K562 (cell line): ENCODE measurements around the gene SPDEF. TPM values are rescaled to one million over a fixed set of nuclear protein-coding genes. Genes with fewer than 3 reads are reported as not detected.

Experiments
- ATAC-seq: fragments of 200-7000 bp; cut with Tn5 transposase; 3 replicates; pipeline ENCODE4 v1.9.1; 2020; ENCODE audit warnings: moderate library complexity
- BruUV-seq: library from RNA; stranded (reverse); fragments of 400-500 nt; replicated peaks from 2 replicates; lab custom pipeline; 2021; lab: Mats Ljungman, UMichigan
- CTCF ChIA-PET: fragments of 300-600 bp; formaldehyde crosslinking; extraction: SDS; loops from one replicate; lab custom pipeline; 2021; ENCODE audit warnings: low intra/inter-chr PET ratio; lab: Yijun Ruan, JAX
- POLR2A ChIA-PET: fragments of 300-600, 350-650 bp; sonication (Branson Sonifier 250); formaldehyde crosslinking; extraction: SDS; loops from one replicate; lab custom pipeline; 2021; ENCODE audit warnings: antibody characterized with exemption, inconsistent platforms; lab: Yijun Ruan, JAX
- DNase-seq, 4 experiments: peaks; one replicate each; pipeline versions ENCODE4 v3.0.0 to v3.0.0-alpha.2; 2011 to 2018; ENCODE audit warnings: low spot score in 3 of 4, mixed read lengths in 3 of 4; ENCODE audit errors: extremely low read depth in 1 of 4
- FAIRE-seq: peaks from 2 replicates; lab custom pipeline; 2011; peaks lifted over from hg19 to GRCh38; lab: Jason Lieb, UNC
- H2AFZ ChIP-seq: 2 replicates; pipeline ENCODE4 v1.6.0; 2011; ENCODE audit warnings: low read depth, low read length, control low read depth, inconsistent platforms
- H3K27ac ChIP-seq: fragments of 200-600 bp; 3 replicates; pipeline ENCODE4 v1.8.0; 2011; ENCODE audit warnings: low read depth, mild to moderate bottlenecking, control low read depth, inconsistent platforms, low read length, moderate library complexity, mixed read lengths; ENCODE audit errors: extremely low read depth
- H3K27me3 ChIP-seq, 2 experiments: fragments of 300-600 bp in 1 of 2; 2 replicates in 1 of 2; 3 replicates in 1 of 2; pipeline versions ENCODE4 v1.6.0 to v1.8.0; 2011; ENCODE audit warnings: inconsistent platforms in 2 of 2, low read length in 2 of 2, mild to moderate bottlenecking in 1 of 2, mixed read lengths in 1 of 2, moderate library complexity in 1 of 2; ENCODE audit not compliant: control insufficient read depth in 2 of 2, insufficient read depth in 2 of 2
- H3K36me3 ChIP-seq: fragments of 300-600 bp; 3 replicates; pipeline ENCODE4 v1.8.0; 2011; ENCODE audit warnings: mild to moderate bottlenecking, low read length, inconsistent platforms; ENCODE audit not compliant: control insufficient read depth, insufficient read depth
- H3K4me1 ChIP-seq, 2 experiments: fragments of 200-600 bp in 1 of 2; replicated peaks in 1 of 2; 2 replicates in 1 of 2; 3 replicates in 1 of 2; pipeline versions ENCODE4 v1.5.1 to v1.8.0; 2011; ENCODE audit warnings: inconsistent platforms in 2 of 2, low read length in 2 of 2, mild to moderate bottlenecking in 1 of 2, mixed read lengths in 1 of 2, moderate library complexity in 1 of 2; ENCODE audit not compliant: control insufficient read depth in 2 of 2, insufficient read depth in 2 of 2
- H3K4me2 ChIP-seq: 2 replicates; pipeline ENCODE4 v1.6.1; 2011; ENCODE audit warnings: low read length, control low read depth, inconsistent platforms, mixed read lengths; ENCODE audit not compliant: insufficient read depth
- H3K4me3 ChIP-seq: fragments of 200-600 bp; sonication (generic), shearing (Covaris generic); 2 replicates; pipeline ENCODE4 v1.5.1; 2016; ENCODE audit warnings: control low read depth, inconsistent platforms
- H3K79me2 ChIP-seq: fragments of 200-600 bp; 3 replicates; pipeline ENCODE4 v1.8.0; 2011; ENCODE audit warnings: low read length, inconsistent platforms; ENCODE audit not compliant: control insufficient read depth, insufficient read depth
- H3K9ac ChIP-seq, 2 experiments: 2 replicates each; pipeline versions ENCODE4 v1.6.0 to v1.6.1; 2011; ENCODE audit warnings: low read depth in 2 of 2, low read length in 2 of 2, control low read depth in 1 of 2, inconsistent platforms in 1 of 2, mild to moderate bottlenecking in 1 of 2, mixed read lengths in 1 of 2; ENCODE audit not compliant: insufficient read depth in 1 of 2
- H3K9me1 ChIP-seq: one replicate; pipeline ENCODE4 v1.6.0; 2011; ENCODE audit warnings: inconsistent platforms, mild to moderate bottlenecking, low read length, moderate library complexity; ENCODE audit not compliant: control insufficient read depth, insufficient read depth
- H3K9me3 ChIP-seq: replicated peaks from 2 replicates; pipeline ENCODE4 v1.5.1; 2011; ENCODE audit warnings: low read depth, low read length, inconsistent platforms; ENCODE audit not compliant: control insufficient read depth, insufficient read depth
- H4K20me1 ChIP-seq: replicated peaks from 2 replicates; pipeline ENCODE4 v1.6.1; 2011; ENCODE audit warnings: low read length, inconsistent platforms, mixed read lengths; ENCODE audit not compliant: control insufficient read depth, insufficient read depth
- ADNP ChIP-seq: fragments of 200-800 bp; sonication (Bioruptor generic); IDR thresholded peaks from 2 replicates; pipeline ENCODE4 v1.6.1; 2016; ENCODE audit warnings: missing genetic modification characterization, missing compliant biosample characterization
- ATF7 ChIP-seq: fragments of 450-650 bp; IDR thresholded peaks from 2 replicates; pipeline ENCODE4 v1.7.1; 2014; ENCODE audit warnings: mild to moderate bottlenecking, moderate library complexity
- BCOR ChIP-seq: fragments of 450-650 bp; IDR thresholded peaks from 2 replicates; pipeline ENCODE4 v1.6.1; 2016
- BRD9 ChIP-seq: fragments of 450-650 bp; IDR thresholded peaks from 2 replicates; pipeline ENCODE4 v1.6.1; 2018; ENCODE audit warnings: low read depth; ENCODE audit not compliant: partially characterized antibody
- HDAC2 ChIP-seq: fragments of 450-650 bp; IDR thresholded peaks from 2 replicates; pipeline ENCODE4 v1.6.1; 2016; ENCODE audit warnings: mild to moderate bottlenecking
- KDM1A ChIP-seq, 2 experiments: fragments of 450-650 bp; IDR thresholded peaks; 2 replicates each; pipeline ENCODE4 v1.6.1; 2016; ENCODE audit warnings: mild to moderate bottlenecking in 2 of 2
- RBM25 ChIP-seq: fragments of 200-400 bp; formaldehyde crosslinking; IDR thresholded peaks from 2 replicates; pipeline ENCODE4 v1.6.1; 2018; ENCODE audit warnings: low read length, low read depth, moderate library complexity; ENCODE audit not compliant: severe bottlenecking
- RHOXF2B ChIP-seq: fragments of 250-450 bp; sonication (Bioruptor Pico); conservative IDR thresholded peaks from 2 replicates; pipeline ENCODE4 v1.5.1; 2021
- SMARCA5 ChIP-seq: fragments of 450-650 bp; IDR thresholded peaks from 2 replicates; pipeline ENCODE4 v1.6.1; 2016
- XRCC4 ChIP-seq: IDR thresholded peaks from one replicate; pipeline ENCODE4 v1.6.1; 2011; ENCODE audit not compliant: insufficient read depth, insufficient read length; ENCODE audit errors: extremely low read depth
- ZFP36 ChIP-seq: fragments of 150-350 bp; IDR thresholded peaks from 2 replicates; pipeline ENCODE4 v1.6.1; 2018; ENCODE audit warnings: low read length, low read depth; ENCODE audit not compliant: partially characterized antibody
- ZNF77 ChIP-seq: fragments of 250-450 bp; sonication (Bioruptor Pico); IDR thresholded peaks from 2 replicates; pipeline ENCODE4 v1.5.0; 2020
- WGBS: fragments of 100-300 bp; shearing (Covaris generic); methylation state at CpG from one replicate; pipeline ENCODE4 v1.1.6; 2016; ENCODE audit warnings: low coverage, mixed read lengths; ENCODE audit not compliant: insufficient coverage; ENCODE audit errors: missing lambda C conversion rate; 5-methylcytosine and 5-hydroxymethylcytosine counted together
- in situ Hi-C: fragments of 300-500 bp; cut with MboI; formaldehyde crosslinking; loops from 4 replicates; pipeline ENCODE4 v1.15.0; 2018; ENCODE audit warnings: inconsistent platforms, mixed read lengths
- intact Hi-C: fragments of 100-400 bp; cut with micrococcal nuclease; formaldehyde crosslinking; loops from 2 replicates; pipeline ENCODE4 v1.14.2; 2022
- polyA plus RNA-seq, 8 experiments: library from polyadenylated mRNA; depleted of rRNA in 4 of 8; stranded (reverse) in 5 of 8; unstranded in 3 of 8; fragments of >200 nt; fragmentation: Nextera tagmentation in 2 of 8; fragmentation: Illumina TruSeq in 1 of 8; extraction: Ambion mirVana in 2 of 8; extraction: Trizol in 1 of 8; gene quantifications; 2 replicates each; pipeline versions ENCODE4 v1.2.1 to v1.2.3, GENCODE V29; 2011 to 2014; ENCODE audit warnings: inconsistent platforms in 1 of 8, missing spikeins in 1 of 8
- total RNA-seq, 7 experiments: library from RNA; depleted of rRNA in 6 of 7; stranded (reverse); fragments of >200 nt in 6 of 7; fragmentation: Illumina TruSeq in 2 of 7; extraction: Trizol in 2 of 7; gene quantifications; 2 replicates each; pipeline versions ENCODE4 v1.2.1 to v1.2.3, GENCODE V29; 2011 to 2021; ENCODE audit warnings: low replicate concordance in 1 of 7
- TF ChIP-seq, protein P1 (sequence below): sonication (generic); formaldehyde crosslinking; IDR thresholded peaks from 2 replicates; pipeline ENCODE4 v1.8.0; 2022; ENCODE audit warnings: mild to moderate bottlenecking, missing genetic modification reagents
- TF ChIP-seq, protein P2 (sequence below): sonication (generic); formaldehyde crosslinking; IDR thresholded peaks from 2 replicates; pipeline ENCODE4 v1.9.0; 2022; ENCODE audit warnings: mild to moderate bottlenecking, missing genetic modification reagents

SPDEF gene
- total and polyA plus RNA-seq, 9 of the 15 experiments (the other 6 are each of a cell fraction or from before 2014, with no cell fraction given), result 0.04 to 0.12 (median 0.11) TPM; not detected in 5

DNA sequence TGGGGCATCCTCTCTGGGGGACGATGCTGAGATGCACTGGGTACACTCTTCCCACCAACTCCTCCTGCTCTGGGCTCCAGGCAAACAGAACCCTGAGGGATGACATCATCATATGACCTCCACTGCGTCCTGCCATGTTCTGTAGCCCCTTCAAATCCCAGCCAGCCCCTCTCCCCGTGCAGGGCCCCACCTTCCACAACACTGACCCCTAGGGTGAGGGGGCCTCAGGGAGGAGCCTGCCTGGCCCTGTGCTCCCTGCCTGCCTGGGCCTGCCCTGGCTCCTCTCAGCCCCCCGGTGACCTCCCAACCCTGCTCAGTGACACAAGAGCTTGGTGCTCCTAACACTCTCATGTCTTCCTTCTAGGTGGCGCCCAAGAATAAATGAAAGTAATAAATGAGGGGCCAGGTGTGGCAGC lies 9.6 kb upstream of the SPDEF start (continued):
- TF ChIP-seq, protein P1, sequence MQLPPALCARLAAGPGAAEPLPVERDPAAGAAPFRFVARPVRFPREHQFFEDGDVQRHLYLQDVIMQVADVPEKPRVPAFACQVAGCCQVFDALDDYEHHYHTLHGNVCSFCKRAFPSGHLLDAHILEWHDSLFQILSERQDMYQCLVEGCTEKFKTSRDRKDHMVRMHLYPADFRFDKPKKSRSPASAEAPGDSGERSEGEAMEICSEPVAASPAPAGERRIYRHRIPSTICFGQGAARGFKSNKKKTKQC (CRISPR knock-in tag), result no peak
- peak; percentile 89 for TF ChIP-seq ATF7
- TF ChIP-seq RHOXF2B (CRISPR knock-in tag), result no peak
- no peak for TF ChIP-seq XRCC4

DNA sequence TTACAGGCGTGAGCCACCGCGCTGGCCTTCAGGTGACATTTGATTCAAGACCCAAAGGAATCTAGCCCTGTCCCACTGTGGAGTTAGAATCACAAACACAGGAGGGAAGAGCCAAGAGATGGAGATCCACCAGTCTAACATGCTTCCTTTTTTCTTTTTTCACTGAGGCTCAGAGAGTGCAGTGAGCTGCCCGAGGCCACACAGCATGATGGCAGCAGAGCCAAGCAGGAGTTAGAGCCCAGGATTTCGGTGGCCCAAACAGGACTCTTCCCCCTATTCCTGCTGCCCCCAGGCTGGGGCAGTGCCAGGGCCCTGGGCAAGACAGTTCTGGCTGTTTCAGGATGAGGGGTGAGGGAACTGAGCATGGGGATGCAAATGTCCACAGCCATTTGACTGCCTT lies 8.1 kb upstream of the SPDEF start:
- no peak for FAIRE-seq
- 84% methylated on average over 5 of the region's 5 CpGs for WGBS
- TF ChIP-seq KDM1A (IDR thresholded peaks at IDR 0.05), result peak; percentile 65 to 69
- peak; percentile 49 for TF ChIP-seq BRD9
- peak; percentile 93 for TF ChIP-seq BCOR
- TF ChIP-seq RBM25, result peak; percentile 61
- TF ChIP-seq, protein P2, sequence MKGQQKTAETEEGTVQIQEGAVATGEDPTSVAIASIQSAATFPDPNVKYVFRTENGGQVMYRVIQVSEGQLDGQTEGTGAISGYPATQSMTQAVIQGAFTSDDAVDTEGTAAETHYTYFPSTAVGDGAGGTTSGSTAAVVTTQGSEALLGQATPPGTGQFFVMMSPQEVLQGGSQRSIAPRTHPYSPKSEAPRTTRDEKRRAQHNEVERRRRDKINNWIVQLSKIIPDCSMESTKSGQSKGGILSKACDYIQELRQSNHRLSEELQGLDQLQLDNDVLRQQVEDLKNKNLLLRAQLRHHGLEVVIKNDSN (CRISPR knock-in tag), result no peak
- no peak for TF ChIP-seq ZNF77 (CRISPR knock-in tag)
- peak; percentile 81 for TF ChIP-seq ADNP
- 0 out of 2 replicates have a peak, but pooled peaks have one; percentile 40 for TF ChIP-seq SMARCA5
- peak; percentile 82 for TF ChIP-seq HDAC2
- peak; percentile 89 for TF ChIP-seq ZFP36
- no peak for ATAC-seq
- Histone ChIP-seq H3K9me1 (peaks cover 5% of the 10 kb centered on the region), H3K9me3 (no peaks in the 10 kb centered on the region), H3K4me1 (peaks cover 49 to 84% of the 10 kb centered on the region in 2 experiments), H3K36me3 (no peaks in the 10 kb centered on the region), H4K20me1 (no peaks in the 10 kb centered on the region), H3K27ac (no peak overlapping the region), H2AFZ (no peak overlapping the region), H3K9ac (peak overlapping the region in 1 of 2 experiments; percentile 2; a peak in 1 of 4 replicates), H3K27me3 (no peaks in the 10 kb centered on the region), H3K4me3 (no peak overlapping the region), H3K4me2 (no peak overlapping the region), H3K79me2 (no peaks in the 10 kb centered on the region)
- intact Hi-C loops (no loop called here), in situ Hi-C loops (no loop called here)
- CTCF ChIA-PET, result no interaction called here
- POLR2A ChIA-PET, result interaction anchor here (0.7 to 1.3 kb wide), 4 partner anchors 9 to 213 kb away, joined by 3 to 6 read pairs (median 3); no protein-coding TSS in a partner anchor
- DNase-seq, result no peak
- no TSS peak for BruUV-seq
